A673 (cell line): ENCODE results near the gene CABLES1. TPM values are rescaled to one million over a fixed set of nuclear protein-coding genes. Genes with fewer than 3 reads are reported as not detected.

Experiments used
- BruUV-seq: library from RNA; stranded (reverse); fragments of 400-500 nt; replicated peaks from 2 replicates; lab custom pipeline; 2021; lab: Mats Ljungman, UMichigan
- CTCF ChIA-PET: fragments of 300-600 bp; sonication (Branson Sonifier 250); formaldehyde crosslinking; loops from one replicate; lab custom pipeline; 2022; ENCODE audit warnings: antibody characterized with exemption; lab: Charles Lee
- POLR2A ChIA-PET: fragments of 300-600 bp; sonication (Branson Sonifier 250); formaldehyde crosslinking; loops from one replicate; lab custom pipeline; 2022; ENCODE audit warnings: antibody characterized with exemption; ENCODE audit not compliant: low non-redundant PET; lab: Charles Lee
- DNase-seq: peaks from one replicate; pipeline ENCODE4 v3.0.0-alpha.2; 2015; ENCODE audit warnings: low spot score
- H3K27ac ChIP-seq: fragments of 200-600 bp; sonication (generic); 2 replicates; pipeline ENCODE4 v1.5.1; 2016; ENCODE audit warnings: mixed run types, low read depth, mild to moderate bottlenecking, mixed read lengths, antibody characterized with exemption, low read length; ENCODE audit not compliant: poor library complexity, severe bottlenecking
- H3K27me3 ChIP-seq: fragments of 200-600 bp; sonication (generic); replicated peaks from 2 replicates; pipeline ENCODE4 v1.6.1; 2017; ENCODE audit warnings: mixed run types, low read depth, mild to moderate bottlenecking, mixed read lengths, antibody characterized with exemption, low read length; ENCODE audit not compliant: insufficient read depth, poor library complexity
- H3K36me3 ChIP-seq: fragments of 200-600 bp; sonication (generic); 2 replicates; pipeline ENCODE4 v1.6.1; 2016; ENCODE audit warnings: mixed run types, mild to moderate bottlenecking, mixed read lengths, antibody characterized with exemption, low read length; ENCODE audit not compliant: insufficient read depth, poor library complexity, severe bottlenecking
- H3K4me1 ChIP-seq: fragments of 200-600 bp; sonication (generic); 2 replicates; pipeline ENCODE4 v1.6.1; 2017; ENCODE audit warnings: mixed run types, mild to moderate bottlenecking, mixed read lengths, antibody characterized with exemption, low read length; ENCODE audit not compliant: insufficient read depth, poor library complexity, severe bottlenecking
- H3K4me3 ChIP-seq: fragments of 200-600 bp; sonication (generic); 2 replicates; pipeline ENCODE4 v1.5.1; 2016; ENCODE audit warnings: low read depth, mixed run types, mild to moderate bottlenecking, mixed read lengths, low read length; ENCODE audit not compliant: poor library complexity, severe bottlenecking
- H3K9me3 ChIP-seq: fragments of 200-600 bp; sonication (generic); 2 replicates; pipeline ENCODE4 v1.6.1; 2016; ENCODE audit warnings: mixed run types, low read depth, mild to moderate bottlenecking, mixed read lengths, antibody characterized with exemption, low read length; ENCODE audit not compliant: poor library complexity, severe bottlenecking
- EZH2 ChIP-seq: fragments of 200-600 bp; sonication (generic); IDR thresholded peaks from 2 replicates; pipeline ENCODE4 v1.6.1; 2017; ENCODE audit warnings: borderline replicate concordance, low read depth, mild to moderate bottlenecking, mixed read lengths, antibody characterized with exemption, low read length; ENCODE audit not compliant: poor library complexity, severe bottlenecking
- intact Hi-C: fragments of 100-400 bp; cut with micrococcal nuclease; formaldehyde crosslinking; loops from one replicate; pipeline ENCODE4 v1.10.0; 2022; ENCODE audit not compliant: unreplicated experiment
- total RNA-seq: library from RNA; stranded (reverse); gene quantifications from 2 replicates; pipeline ENCODE4 v1.2.3, GENCODE V29; 2021
- TF ChIP-seq, protein P1 (sequence below): fragments of 300-800, 200-600 bp; sonication (generic); conservative IDR thresholded peaks from 2 replicates; pipeline ENCODE4 v1.5.1; 2017; ENCODE audit warnings: low read depth, mild to moderate bottlenecking, antibody characterized with exemption, low read length, moderate library complexity, mixed read lengths

Gene CABLES1
- total RNA-seq, 1 experiment from 2014 or later: 7.2 TPM

DNA sequence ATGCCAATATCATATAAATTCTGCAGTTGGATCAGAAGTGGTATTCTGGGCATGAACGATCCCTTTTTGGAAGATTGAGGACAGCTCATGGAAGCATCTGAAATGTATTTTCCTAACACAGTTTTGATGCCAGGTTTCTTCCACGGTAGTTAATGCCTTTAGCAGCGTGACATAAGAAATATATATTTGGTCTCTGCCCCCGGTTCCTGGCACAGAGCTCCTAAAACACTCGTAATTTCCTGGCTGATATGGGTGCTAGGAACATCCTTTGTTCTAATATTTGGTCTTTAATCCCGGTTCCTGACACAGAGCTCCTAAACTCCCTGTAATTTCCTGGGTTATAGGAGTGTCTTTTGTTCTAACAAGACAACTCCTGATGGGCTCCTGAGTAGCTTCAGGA lies 8.2 kb upstream of the CABLES1 start:
- ChIA-PET POLR2A (interaction anchor here (0.6 kb wide), 2 partner anchors 18 to 35 kb away, joined by 3 to 4 read pairs; no protein-coding TSS in a partner anchor), CTCF (interaction anchor here (0.8 kb wide), 1 partner anchor 253 kb away, joined by 3 read pairs; no protein-coding TSS in a partner anchor)
- intact Hi-C loops: no loop called here
- Histone ChIP-seq H3K4me3 (no peak overlapping the region), H3K4me1 (peaks cover 8% of the 10 kb centered on the region), H3K27ac (no peak overlapping the region), H3K36me3 (no peaks in the 10 kb centered on the region), H3K9me3 (no peaks in the 10 kb centered on the region), H3K27me3 (no peaks in the 10 kb centered on the region)
- no peak for TF ChIP-seq EZH2
- TF ChIP-seq, protein P1, sequence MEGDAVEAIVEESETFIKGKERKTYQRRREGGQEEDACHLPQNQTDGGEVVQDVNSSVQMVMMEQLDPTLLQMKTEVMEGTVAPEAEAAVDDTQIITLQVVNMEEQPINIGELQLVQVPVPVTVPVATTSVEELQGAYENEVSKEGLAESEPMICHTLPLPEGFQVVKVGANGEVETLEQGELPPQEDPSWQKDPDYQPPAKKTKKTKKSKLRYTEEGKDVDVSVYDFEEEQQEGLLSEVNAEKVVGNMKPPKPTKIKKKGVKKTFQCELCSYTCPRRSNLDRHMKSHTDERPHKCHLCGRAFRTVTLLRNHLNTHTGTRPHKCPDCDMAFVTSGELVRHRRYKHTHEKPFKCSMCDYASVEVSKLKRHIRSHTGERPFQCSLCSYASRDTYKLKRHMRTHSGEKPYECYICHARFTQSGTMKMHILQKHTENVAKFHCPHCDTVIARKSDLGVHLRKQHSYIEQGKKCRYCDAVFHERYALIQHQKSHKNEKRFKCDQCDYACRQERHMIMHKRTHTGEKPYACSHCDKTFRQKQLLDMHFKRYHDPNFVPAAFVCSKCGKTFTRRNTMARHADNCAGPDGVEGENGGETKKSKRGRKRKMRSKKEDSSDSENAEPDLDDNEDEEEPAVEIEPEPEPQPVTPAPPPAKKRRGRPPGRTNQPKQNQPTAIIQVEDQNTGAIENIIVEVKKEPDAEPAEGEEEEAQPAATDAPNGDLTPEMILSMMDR: no peak
- DNase-seq: no peak
- no TSS peak for BruUV-seq

DNA sequence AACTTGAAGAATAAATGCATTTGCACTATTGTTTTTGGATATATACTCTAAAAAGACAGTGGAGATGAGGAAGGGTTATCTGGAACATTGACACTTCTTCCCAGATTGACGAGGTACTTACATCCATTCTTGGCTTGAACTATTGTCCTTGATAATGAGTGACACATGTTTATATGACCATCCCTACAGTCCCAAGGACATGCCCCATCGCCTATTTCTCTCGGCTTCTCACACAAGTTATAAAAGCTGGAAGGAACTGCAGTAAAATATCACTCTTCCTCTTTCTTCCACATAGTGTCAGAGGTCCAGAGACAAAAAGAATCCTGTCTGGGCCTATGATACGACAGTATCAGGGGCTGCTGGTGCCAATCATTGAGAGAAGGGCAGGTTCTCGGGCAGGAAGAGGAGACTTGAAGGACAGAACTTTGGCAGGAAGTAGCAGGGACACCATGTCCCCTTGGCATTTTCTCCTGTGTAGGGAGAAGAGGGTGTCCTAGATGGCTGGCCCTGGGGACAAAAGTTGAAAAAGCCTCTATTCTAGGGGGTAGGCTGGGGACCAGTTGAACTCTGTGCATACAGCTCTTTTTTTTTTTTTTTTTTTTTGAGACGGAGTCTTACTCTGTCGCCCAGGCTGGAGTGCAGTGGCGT lies 5.8 kb upstream of the CABLES1 start:
- no peaks in the 10 kb centered on the region for H3K9me3 ChIP-seq
- CTCF ChIA-PET: interaction anchor here (1.0 kb wide), 1 partner anchor 249 kb away, joined by 3 read pairs; no protein-coding TSS in a partner anchor
- peaks cover 17% of the 10 kb centered on the region for H3K4me1 ChIP-seq
- intact Hi-C loops: loop anchor here (5.0 to 10.0 kb wide), 2 partner anchors 97 to 315 kb away; no protein-coding TSS in a partner anchor
- POLR2A ChIA-PET: no interaction called here
- TF ChIP-seq, protein P1: no peak
- no peak for TF ChIP-seq EZH2
- no TSS peak for BruUV-seq
- DNase-seq: no peak
- no peak overlapping the region for H3K4me3 ChIP-seq
- no peaks in the 10 kb centered on the region for H3K36me3 ChIP-seq
- H3K27me3 ChIP-seq: no peaks in the 10 kb centered on the region
- no peak overlapping the region for H3K27ac ChIP-seq

DNA sequence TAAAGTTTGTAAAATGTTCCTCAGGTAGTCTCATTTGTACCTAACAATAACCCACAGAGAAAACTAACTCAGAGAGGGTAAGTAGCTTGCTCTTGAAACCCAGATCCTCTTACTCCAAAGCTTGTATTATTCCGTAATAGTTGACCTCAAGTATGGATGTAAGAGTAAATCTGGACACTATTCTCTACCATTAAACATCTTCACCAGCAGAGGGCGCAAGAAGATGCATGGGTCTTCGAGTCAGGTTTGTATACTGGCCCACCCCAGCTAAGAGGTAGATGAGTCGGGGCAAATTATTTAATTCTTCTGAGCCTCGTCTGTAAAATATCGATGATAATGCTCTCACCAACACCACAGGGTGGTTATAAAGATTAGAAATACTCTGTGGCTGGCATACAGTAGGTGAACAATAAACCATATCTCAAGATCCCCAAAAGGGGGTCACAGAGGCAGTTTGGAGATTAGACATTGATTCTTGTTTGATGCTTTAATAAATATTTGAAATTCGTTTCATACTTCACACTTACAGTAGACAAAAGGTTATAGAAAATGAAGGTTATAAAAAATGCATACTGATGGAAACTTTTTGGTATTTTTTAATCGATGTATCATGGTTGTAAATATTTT lies 3.5 kb upstream of the CABLES1 start:
- POLR2A ChIA-PET: no interaction called here
- CTCF ChIA-PET: interaction anchor here (0.6 to 1.2 kb wide), 8 partner anchors 19 to 316 kb away, joined by 3 to 21 read pairs (median 6); no protein-coding TSS in a partner anchor
- intact Hi-C loops: loop anchor here (1.0 to 10.0 kb wide), 4 partner anchors 100 to 317 kb away; no protein-coding TSS in a partner anchor
- Histone ChIP-seq H3K4me1 (peaks cover 12% of the 10 kb centered on the region), H3K4me3 (no peak overlapping the region), H3K27ac (no peak overlapping the region), H3K27me3 (no peaks in the 10 kb centered on the region), H3K9me3 (no peaks in the 10 kb centered on the region), H3K36me3 (no peaks in the 10 kb centered on the region)
- TF ChIP-seq, protein P1: peak; percentile 81
- TF ChIP-seq EZH2: no peak
- no TSS peak for BruUV-seq
- DNase-seq: peak; percentile 84
